RWPE2 (cell line): Measurements from ENCODE around the gene PNKP.
A peak's percentile ranks its signal among the peaks of the same experiment; 100 is the strongest.

Experiments
- ATAC-seq: fragments of 200-7000 bp; cut with Tn5 transposase; 3 replicates; pipeline ENCODE4 v1.9.1; 2021; ENCODE audit warnings: low read depth
- DNase-seq: peaks from one replicate; pipeline ENCODE4 v3.0.0-alpha.2; 2020; ENCODE audit warnings: low spot score
- H3K27ac ChIP-seq: fragments of 450-650 bp; 2 replicates; pipeline ENCODE4 v1.5.1; 2017; ENCODE audit warnings: mild to moderate bottlenecking; ENCODE audit not compliant: poor library complexity, severe bottlenecking
- H3K27me3 ChIP-seq: fragments of 250-450 bp; sonication (Bioruptor Pico); 2 replicates; pipeline ENCODE4 v1.5.1; 2021; ENCODE audit warnings: mild to moderate bottlenecking, moderate library complexity; ENCODE audit not compliant: insufficient read depth, poor library complexity, severe bottlenecking
- H3K36me3 ChIP-seq: fragments of 250-450 bp; sonication (Bioruptor Pico); 2 replicates; pipeline ENCODE4 v1.5.1; 2020; ENCODE audit warnings: low read depth, mild to moderate bottlenecking, moderate library complexity
- H3K4me1 ChIP-seq: fragments of 250-450 bp; sonication (Bioruptor Pico); 2 replicates; pipeline ENCODE4 v1.5.1; 2021; ENCODE audit warnings: mild to moderate bottlenecking, moderate library complexity; ENCODE audit not compliant: insufficient read depth, poor library complexity, severe bottlenecking
- H3K4me3 ChIP-seq: fragments of 250-450 bp; sonication (Bioruptor Pico); 2 replicates; pipeline ENCODE4 v1.5.1; 2021; ENCODE audit warnings: mild to moderate bottlenecking, moderate library complexity; ENCODE audit not compliant: severe bottlenecking
- H3K9me3 ChIP-seq: fragments of 250-450 bp; sonication (Bioruptor Pico); 2 replicates; pipeline ENCODE4 v1.5.1; 2021; ENCODE audit warnings: mild to moderate bottlenecking, moderate library complexity; ENCODE audit not compliant: severe bottlenecking
- CTCF ChIP-seq: fragments of 450-650 bp; IDR thresholded peaks from one replicate; pipeline ENCODE4 v1.5.1; 2017; ENCODE audit warnings: mild to moderate bottlenecking, moderate library complexity; ENCODE audit not compliant: poor library complexity, severe bottlenecking

Gene PNKP

GRCh38 chr19:49869484-49870308 lies 2.3 kb upstream of the PNKP start:
- Histone ChIP-seq H3K9me3 (no peaks in the 10 kb centered on the region), H3K27ac (peak overlapping the region; percentile 83), H3K36me3 (peaks cover 18% of the 10 kb centered on the region), H3K4me1 (peaks cover 15% of the 10 kb centered on the region), H3K4me3 (peak overlapping the region; percentile 43), H3K27me3 (no peaks in the 10 kb centered on the region)
- ATAC-seq (peak; percentile 75), DNase-seq (peak; percentile 93)
- TF ChIP-seq CTCF = no peak

- peak overlapping the region; percentile 32 for H3K4me3 ChIP-seq
- no peaks in the 10 kb centered on the region for H3K27me3 ChIP-seq
- H3K27ac ChIP-seq = peak overlapping the region; percentile 83
- peaks cover 25% of the 10 kb centered on the region for H3K36me3 ChIP-seq
- ATAC-seq (peak; percentile 11), DNase-seq (no peak)
- no peaks in the 10 kb centered on the region for H3K9me3 ChIP-seq
- TF ChIP-seq CTCF = no peak
- H3K4me1 ChIP-seq = peaks cover 15% of the 10 kb centered on the region
Measured at GRCh38 chr19:49869009-49869483, 1.7 kb upstream of the PNKP start.

GRCh38 chr19:49864890-49865289 lies 2.5 kb downstream of the PNKP start:
- no peak overlapping the region for H3K4me3 ChIP-seq
- ATAC-seq (no peak), DNase-seq (no peak)
- no peaks in the 10 kb centered on the region for H3K9me3 ChIP-seq
- peaks cover 15% of the 10 kb centered on the region for H3K4me1 ChIP-seq
- no peak overlapping the region for H3K27ac ChIP-seq
- H3K36me3 ChIP-seq = peaks cover 50% of the 10 kb centered on the region
- no peak for TF ChIP-seq CTCF
- H3K27me3 ChIP-seq = no peaks in the 10 kb centered on the region

- peaks cover 59% of the 10 kb centered on the region for H3K36me3 ChIP-seq
- H3K27ac ChIP-seq = no peak overlapping the region
Measured at GRCh38 chr19:49863935-49864320, 3.4 kb downstream of the PNKP start.

More at GRCh38 chr19:49863935-49864320, 3.4 kb downstream of the PNKP start:
- Histone ChIP-seq H3K27me3 (no peaks in the 10 kb centered on the region), H3K9me3 (no peaks in the 10 kb centered on the region), H3K4me1 (peaks cover 15% of the 10 kb centered on the region), H3K4me3 (no peak overlapping the region)
- no peak for TF ChIP-seq CTCF
- ATAC-seq (no peak), DNase-seq (no peak)
